ENCODE measurements around the gene FRMD5.
"Not testable (repeated sequence)": the region's sequence is repeated elsewhere in the genome, so short reads cannot be mapped to it uniquely, and the experiment has no call there.

The FRMD5 gene

GRCh38 chr15:43883571-43883970 is 311.5 kb downstream of the FRMD5 start:
- DNase-seq, result no peak

DNA sequence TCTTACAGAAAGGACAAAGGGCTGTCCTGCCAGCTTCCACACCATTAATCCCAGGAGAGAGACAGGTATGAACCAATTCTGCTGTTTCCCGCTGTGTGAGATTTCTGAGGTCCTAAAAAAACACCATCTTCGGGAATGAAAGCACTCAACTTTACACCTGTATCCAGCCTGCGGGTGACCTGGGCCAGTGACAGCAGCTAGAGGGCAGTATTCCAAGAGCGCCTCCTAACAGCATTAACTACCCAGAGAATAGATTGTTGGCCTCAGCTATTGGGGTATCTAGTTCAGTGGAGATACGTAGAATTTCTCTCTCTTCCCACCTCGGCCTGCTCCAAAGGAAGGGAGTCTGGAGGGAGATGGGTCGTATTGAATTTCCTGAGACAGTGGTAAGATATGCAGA is 313.1 kb downstream of the FRMD5 start:
- peak; percentile 11 for DNase-seq

GRCh38 chr15:43881245-43881644 is 313.8 kb downstream of the FRMD5 start:
- DNase-seq, result no peak

GRCh38 chr15:43880406-43881194 is 314.5 kb downstream of the FRMD5 start:
- DNase-seq, result no peak

- no peak for DNase-seq
Observed at GRCh38 chr15:43879386-43880355, 315.4 kb downstream of the FRMD5 start.

DNA sequence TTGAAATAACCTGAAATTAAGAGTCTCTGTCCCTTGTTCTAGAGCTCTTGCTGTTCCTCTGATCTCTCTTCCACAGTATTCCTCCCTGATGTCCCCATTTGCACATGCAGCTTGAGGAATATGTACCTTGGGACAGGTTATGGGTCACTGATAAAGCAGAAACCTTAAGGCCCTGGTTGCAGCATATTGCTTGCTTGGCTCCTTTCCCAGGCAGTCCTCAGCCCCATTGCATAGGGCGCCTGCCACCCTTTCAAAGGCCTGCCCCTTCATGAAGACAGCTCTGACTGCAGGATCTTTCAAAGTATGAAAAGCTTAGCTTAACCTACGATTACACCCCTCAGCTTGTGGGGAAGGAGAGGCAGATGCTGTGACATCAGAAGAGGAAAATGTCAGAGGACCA is 316.6 kb downstream of the FRMD5 start:
- DNase-seq, result no peak

DNA sequence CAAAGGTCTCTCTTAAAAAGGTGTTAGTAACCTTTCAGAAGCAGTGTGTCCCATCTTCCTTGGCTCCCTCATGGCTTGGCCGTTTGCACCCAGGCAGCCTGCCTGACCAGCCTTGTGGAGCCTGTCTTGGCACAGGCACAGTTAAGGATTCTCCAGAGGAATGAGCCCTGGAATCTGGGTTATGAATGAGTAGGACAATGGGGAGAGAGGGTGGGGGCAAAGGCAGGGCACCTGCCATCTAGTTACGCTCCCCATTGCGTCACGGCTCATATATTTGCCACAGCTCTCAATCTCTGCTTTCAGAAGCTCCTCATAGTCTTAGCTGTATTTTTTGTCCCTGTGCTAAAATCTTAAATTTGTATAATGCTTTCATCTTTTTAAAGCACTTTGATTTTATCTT is 317.7 kb downstream of the FRMD5 start:
- DNase-seq, result no peak

- DNase-seq, result no peak
Observed at GRCh38 chr15:43876872-43877271, 318.2 kb downstream of the FRMD5 start.

DNA sequence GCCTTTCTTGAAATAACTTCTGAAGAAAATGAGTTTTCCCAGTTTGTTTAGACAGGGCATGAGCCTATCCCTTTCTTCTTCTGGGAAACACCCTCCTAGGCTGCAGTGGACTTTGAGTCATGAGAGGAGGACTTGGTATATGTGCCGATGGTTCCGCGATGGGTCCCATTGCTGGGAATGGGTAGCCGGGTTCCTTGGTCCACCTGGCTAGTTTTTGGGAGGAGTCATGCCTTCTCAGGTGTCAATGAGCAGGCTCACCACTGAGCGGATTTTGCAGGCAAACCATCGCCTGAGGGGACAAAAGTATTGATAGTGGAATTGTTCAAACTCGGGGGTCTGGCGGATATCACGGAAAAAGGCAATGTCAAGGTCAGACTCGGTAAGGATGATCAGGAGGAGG is 321.4 kb downstream of the FRMD5 start:
- no peak for DNase-seq

DNA sequence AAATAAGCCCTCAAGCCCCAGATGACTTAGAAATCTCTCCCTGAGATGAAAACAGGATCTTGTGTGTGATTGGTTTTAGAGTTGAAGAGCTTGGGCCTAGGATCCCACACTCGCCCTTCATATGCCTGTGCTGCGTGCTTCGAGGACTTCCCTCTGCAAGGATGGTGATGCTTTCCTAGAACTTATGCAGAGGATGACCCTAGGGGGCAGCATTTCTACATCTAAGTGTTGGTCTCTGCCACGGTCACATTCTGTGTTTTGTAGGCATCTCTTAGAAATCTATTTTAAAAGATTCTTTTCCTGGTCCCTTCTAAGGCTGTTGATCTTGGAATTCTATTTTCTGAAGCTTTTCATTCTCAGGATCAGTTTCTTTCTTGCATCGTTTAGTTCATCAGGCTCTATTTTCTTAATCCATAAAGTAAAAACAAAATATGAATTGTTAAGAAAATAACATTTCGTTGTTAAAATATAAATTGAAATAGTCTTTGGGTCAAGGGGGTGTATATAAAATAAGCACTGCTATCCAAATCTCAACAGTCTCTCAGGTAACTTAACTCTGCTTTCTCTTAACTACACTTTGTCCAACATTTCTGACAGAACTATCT is 322.6 kb downstream of the FRMD5 start:
- peak; percentile 68 for DNase-seq

DNA sequence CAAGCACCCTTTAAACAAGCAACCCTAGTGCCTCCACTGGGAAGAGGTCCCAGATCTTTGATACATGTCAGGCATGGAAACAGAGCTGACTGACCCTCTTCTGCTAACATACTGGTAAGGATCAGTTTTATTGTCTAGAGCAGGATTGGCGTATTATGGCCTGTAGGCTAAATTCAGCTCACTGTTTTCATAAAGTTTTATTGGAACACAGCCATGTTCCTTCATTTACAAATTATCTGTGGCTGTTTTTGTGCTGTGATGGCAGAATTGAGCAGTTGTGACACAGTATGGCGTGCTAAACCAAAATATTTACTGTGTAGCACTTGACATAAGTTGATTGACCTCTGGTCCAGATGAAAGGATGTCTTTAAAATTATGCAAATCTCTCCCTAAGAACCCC is 323.2 kb downstream of the FRMD5 start:
- no peak for DNase-seq

GRCh38 chr15:43868406-43868805 is 326.7 kb downstream of the FRMD5 start:
- no peak for DNase-seq

DNA sequence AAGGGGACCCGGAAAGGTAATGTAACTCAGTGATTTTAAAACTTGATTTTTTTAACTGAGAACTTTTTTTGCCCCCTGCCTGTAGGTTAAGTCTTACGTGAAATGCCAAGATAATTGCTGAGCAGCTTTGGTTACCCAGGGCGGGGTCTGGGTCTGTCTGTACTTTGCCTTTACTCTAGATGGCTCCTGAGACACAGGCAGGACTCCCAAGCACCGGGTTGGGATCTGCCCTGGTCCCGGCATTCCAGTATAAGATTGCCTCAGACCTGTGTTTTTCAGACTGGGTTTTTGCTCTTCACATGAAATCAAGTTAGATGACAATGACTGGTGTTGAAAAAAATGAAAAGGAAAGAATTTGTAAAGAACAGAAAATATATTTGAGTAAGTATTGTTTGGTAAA is 328.0 kb downstream of the FRMD5 start:
- no peak for DNase-seq

- DNase-seq, result not testable (repeated sequence)
Observed at GRCh38 chr15:43866636-43867035, 328.4 kb downstream of the FRMD5 start.

DNA sequence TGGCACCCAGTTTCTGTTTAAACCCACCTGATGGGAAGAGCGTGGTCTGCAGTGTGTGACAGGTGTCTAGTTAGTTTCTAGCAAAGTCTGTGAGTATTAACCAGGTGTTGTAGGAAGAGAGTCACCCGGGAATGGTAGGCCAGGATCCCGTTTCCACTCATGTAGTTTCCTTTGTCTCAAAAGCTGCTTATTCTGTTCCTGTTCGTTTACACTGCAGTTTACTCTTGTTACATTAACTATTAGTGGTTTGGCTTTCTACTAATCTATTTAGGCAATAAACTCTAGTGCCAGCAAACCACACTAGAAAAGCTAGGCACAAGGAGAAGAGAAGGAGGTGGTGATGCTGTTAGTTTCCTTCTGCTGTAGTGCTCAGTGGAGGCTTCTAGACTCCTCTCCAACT is 335.5 kb downstream of the FRMD5 start:
- no peak for DNase-seq

DNA sequence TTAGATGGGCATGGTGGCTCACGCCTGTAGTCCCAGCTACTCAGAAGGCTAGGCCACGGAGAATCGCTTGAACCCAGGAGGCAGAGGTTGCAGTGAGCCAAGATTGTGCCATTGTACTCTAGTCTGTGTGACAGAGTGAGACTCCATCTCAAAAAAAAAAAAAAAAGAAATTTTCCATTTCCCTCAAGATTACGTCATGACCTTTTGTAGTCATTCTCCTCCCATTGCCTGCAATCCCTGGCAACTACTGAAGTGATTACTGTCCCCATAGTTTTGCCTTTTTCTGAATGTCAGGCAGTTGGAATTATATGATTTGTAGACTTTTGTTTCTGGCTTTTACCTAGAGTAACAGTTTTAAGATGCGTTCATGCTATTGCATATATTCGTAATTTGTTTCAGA is 340.3 kb downstream of the FRMD5 start:
- no peak for DNase-seq

GRCh38 chr15:43852607-43853006 is 342.5 kb downstream of the FRMD5 start:
- no peak for DNase-seq

GRCh38 chr15:43851251-43851650 is 343.8 kb downstream of the FRMD5 start:
- no peak for DNase-seq

GRCh38 chr15:43845421-43845820 is 349.6 kb downstream of the FRMD5 start:
- DNase-seq, result no peak

DNA sequence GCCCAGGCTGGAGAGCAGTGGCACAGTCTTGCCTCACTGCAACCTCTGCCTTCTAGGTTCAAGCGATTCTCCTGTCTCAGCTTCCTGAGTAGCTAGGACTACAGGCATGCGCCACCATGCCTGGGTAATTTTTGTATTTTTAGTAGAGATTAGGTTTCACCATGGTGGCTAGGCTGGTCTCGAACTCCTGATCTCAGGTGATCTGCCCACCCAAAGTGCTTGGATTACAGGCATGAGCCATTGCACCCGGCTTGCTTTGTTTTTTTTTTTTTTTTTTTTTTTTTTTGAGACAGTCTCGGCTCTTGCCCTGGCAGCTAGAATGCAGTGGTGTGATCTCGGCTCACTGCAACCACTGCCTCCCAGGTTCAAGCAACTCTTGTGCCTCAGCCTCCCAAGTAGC is 362.6 kb downstream of the FRMD5 start:
- DNase-seq, result not testable (repeated sequence)

DNA sequence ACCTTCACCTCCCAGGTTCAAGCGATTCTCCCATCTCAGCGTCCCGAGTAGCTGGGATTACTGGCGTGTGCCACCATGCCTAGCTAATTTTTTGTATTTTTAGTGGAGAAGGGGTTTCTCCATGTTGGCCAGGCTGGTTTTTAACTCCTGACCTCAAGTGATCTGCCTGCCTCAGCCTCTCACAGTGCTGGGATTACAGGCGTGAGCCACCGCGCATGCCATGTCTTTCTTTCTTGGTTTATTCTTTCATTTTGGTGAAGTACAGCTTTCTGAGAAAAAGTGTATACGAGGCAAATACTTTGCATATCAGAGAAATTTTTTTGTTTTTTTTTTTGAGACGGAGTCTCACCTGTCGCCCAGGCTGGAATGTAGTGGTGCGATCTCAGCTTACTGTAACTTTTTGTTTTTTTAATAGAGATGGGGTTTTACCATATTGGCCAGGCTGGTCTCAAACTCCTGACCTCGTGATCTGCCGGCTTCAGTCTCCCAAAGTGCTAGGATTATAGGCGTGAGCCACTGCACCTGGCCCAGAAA is 363.5 kb downstream of the FRMD5 start:
- not testable (repeated sequence) for DNase-seq

GRCh38 chr15:43830691-43831275 is 364.3 kb downstream of the FRMD5 start:
- not testable (repeated sequence) for DNase-seq

Measured in hematopoietic multipotent progenitor cell treated with erythropoietin and hydrocortisone succinate and interleukin-3 and kit ligand, for 8 days (in vitro differentiated cells).